HepG2 (cell line): ENCODE data around the gene TAPBP. TPM values are rescaled to one million over a fixed set of nuclear protein-coding genes. Genes with fewer than 3 reads are reported as not detected.

Experiments used
- AHR ChIP-seq: IDR thresholded peaks from 2 replicates; pipeline ENCODE4 v1.6.1; 2018; ENCODE audit warnings: missing genetic modification reagents, missing compliant biosample characterization
- CBX1 ChIP-seq: IDR thresholded peaks from one replicate; pipeline ENCODE4 v1.6.1; 2016; ENCODE audit warnings: antibody characterized with exemption, low read depth
- ELF4 ChIP-seq: sonication (generic); formaldehyde crosslinking; IDR thresholded peaks from 2 replicates; pipeline ENCODE4 v1.5.0; 2020; ENCODE audit warnings: missing genetic modification reagents, mild to moderate bottlenecking, moderate library complexity, borderline replicate concordance
- HES4 ChIP-seq: sonication (generic); formaldehyde crosslinking; IDR thresholded peaks from 2 replicates; pipeline ENCODE4 v1.9.0; 2021; ENCODE audit warnings: mild to moderate bottlenecking, missing genetic modification reagents, borderline replicate concordance
- KLF12 ChIP-seq: sonication (generic); formaldehyde crosslinking; IDR thresholded peaks from 2 replicates; pipeline ENCODE4 v1.4.0; 2020; ENCODE audit warnings: missing genetic modification reagents, borderline replicate concordance
- RORA ChIP-seq: sonication (generic); formaldehyde crosslinking; IDR thresholded peaks from 2 replicates; pipeline ENCODE4 v1.5.0; 2020; ENCODE audit warnings: mild to moderate bottlenecking, missing genetic modification reagents, moderate library complexity
- RXRA ChIP-seq: sonication (generic); formaldehyde crosslinking; IDR thresholded peaks from 2 replicates; pipeline ENCODE4 v1.5.1; 2020; ENCODE audit warnings: missing genetic modification reagents
- SOX5 ChIP-seq: IDR thresholded peaks from 2 replicates; pipeline ENCODE4 v1.6.1; 2016; ENCODE audit warnings: borderline replicate concordance
- ZBTB1 ChIP-seq: sonication (generic); formaldehyde crosslinking; IDR thresholded peaks from 2 replicates; pipeline ENCODE4 v1.4.0; 2020; ENCODE audit warnings: missing genetic modification reagents, borderline replicate concordance
- ZEB1 ChIP-seq: IDR thresholded peaks from 2 replicates; pipeline ENCODE4 v1.6.1; 2012; ENCODE audit warnings: mild to moderate bottlenecking, low read depth, inconsistent platforms; ENCODE audit not compliant: insufficient replicate concordance
- ZFP90 ChIP-seq: sonication (generic); formaldehyde crosslinking; IDR thresholded peaks from 2 replicates; pipeline ENCODE4 v1.8.0; 2022; ENCODE audit warnings: missing genetic modification reagents, mild to moderate bottlenecking, inconsistent platforms, borderline replicate concordance
- ZKSCAN1 ChIP-seq: fragments of 150-350 bp; IDR thresholded peaks from 2 replicates; pipeline ENCODE4 v1.6.1; 2014; ENCODE audit warnings: low read length
- ZNF234 ChIP-seq: sonication (generic); formaldehyde crosslinking; conservative IDR thresholded peaks from 2 replicates; pipeline ENCODE4 v1.5.1; 2020; ENCODE audit warnings: mild to moderate bottlenecking, missing genetic modification reagents
- ZNF44 ChIP-seq: sonication (generic); formaldehyde crosslinking; IDR thresholded peaks from 2 replicates; pipeline ENCODE4 v1.5.1; 2020; ENCODE audit warnings: mild to moderate bottlenecking, missing genetic modification reagents
- ZNF672 ChIP-seq: sonication (generic); formaldehyde crosslinking; IDR thresholded peaks from 2 replicates; pipeline ENCODE4 v1.8.1; 2022; ENCODE audit warnings: missing genetic modification reagents
- ZNF776 ChIP-seq: sonication (generic); formaldehyde crosslinking; IDR thresholded peaks from 2 replicates; pipeline ENCODE4 v1.4.0; 2020; ENCODE audit warnings: mild to moderate bottlenecking, missing genetic modification reagents
- polyA plus RNA-seq, 8 experiments: library from polyadenylated mRNA; depleted of rRNA in 3 of 8; stranded (reverse) in 7 of 8; unstranded in 1 of 8; fragments of >200 nt; fragmentation: Illumina TruSeq in 4 of 8; extraction: Trizol in 4 of 8; gene quantifications; 2 replicates each; pipeline versions ENCODE4 v1.2.1 to v1.2.3, GENCODE V29; 2011 to 2016; ENCODE audit warnings: low read depth in 4 of 8, missing spikeins in 1 of 8, mixed read lengths in 1 of 8; ENCODE audit not compliant: insufficient read depth in 1 of 8
- total RNA-seq, 5 experiments: library from RNA; depleted of rRNA; stranded (reverse); fragments of >200 nt; fragmentation: Illumina TruSeq; extraction: Trizol; gene quantifications; 2 replicates each; pipeline ENCODE4 v1.2.3, GENCODE V29; 2016; ENCODE audit warnings: low read depth in 1 of 5
- TF ChIP-seq, protein P1 (sequence below): sonication (generic); formaldehyde crosslinking; IDR thresholded peaks from 2 replicates; pipeline ENCODE4 v1.4.0; 2020; ENCODE audit warnings: mild to moderate bottlenecking, missing genetic modification reagents
- TF ChIP-seq, protein P2 (sequence below): sonication (generic); formaldehyde crosslinking; IDR thresholded peaks from 2 replicates; pipeline ENCODE4 v1.9.0; 2021; ENCODE audit warnings: missing genetic modification reagents, borderline replicate concordance
- TF ChIP-seq, protein P3 (sequence below), 2 experiments: sonication (generic) in 1 of 2; formaldehyde crosslinking in 1 of 2; IDR thresholded peaks; 2 replicates each; pipeline versions ENCODE4 v1.6.1 to v1.9.0; 2014 to 2022; ENCODE audit warnings: antibody characterized with exemption in 1 of 2, borderline replicate concordance in 1 of 2, inconsistent platforms in 1 of 2, low read depth in 1 of 2, missing genetic modification reagents in 1 of 2
- TF ChIP-seq, protein P4 (sequence below): sonication (generic); formaldehyde crosslinking; conservative IDR thresholded peaks from 2 replicates; pipeline ENCODE4 v1.4.0; 2020; ENCODE audit warnings: missing genetic modification reagents

TAPBP gene
- total and polyA plus RNA-seq, 2 of the 13 experiments (the other 11 are each of a cell fraction or from before 2014, with no cell fraction given) = 27.4 to 32.3 TPM

DNA sequence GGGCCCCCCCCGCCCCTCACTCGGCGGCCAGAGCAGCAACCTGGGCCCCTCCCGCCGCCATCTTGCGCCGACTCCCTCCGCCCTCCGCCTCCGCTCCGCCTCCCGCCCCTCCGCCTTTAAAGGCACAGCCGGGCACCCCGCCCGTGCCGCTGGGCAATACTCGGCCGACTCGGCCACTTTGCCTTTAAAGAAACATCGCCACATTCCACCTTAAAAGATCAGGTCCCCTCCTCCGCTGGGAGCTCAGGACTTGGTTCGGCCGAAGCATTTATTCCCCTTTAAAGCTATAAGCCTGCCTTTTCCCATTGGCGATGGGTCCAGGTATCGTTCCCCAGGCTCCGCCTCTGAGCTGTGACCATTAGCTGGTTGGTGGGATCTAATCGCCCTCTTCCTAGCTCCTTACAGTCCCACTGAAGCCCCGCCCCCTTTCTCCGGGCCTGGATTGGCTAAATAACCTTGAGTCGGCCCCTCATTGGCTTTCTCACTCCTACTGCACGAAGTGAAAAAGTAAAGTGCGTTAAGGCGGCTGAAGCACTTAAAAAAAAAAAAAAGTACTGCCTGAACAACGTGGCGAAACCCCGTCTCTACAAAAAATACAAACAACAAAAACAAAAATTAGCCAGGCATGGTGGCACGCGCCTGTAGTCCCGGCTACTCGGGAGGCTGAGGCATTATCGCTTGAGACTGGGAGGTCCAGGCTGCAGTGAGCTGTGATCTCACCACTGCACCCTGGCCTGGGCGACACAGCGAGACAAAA is 4.0 kb upstream of the TAPBP start, which contains the start of gene ZBTB22 (continued):
- TF ChIP-seq ZBTB1 (CRISPR knock-in tag) (no peak), ZEB1 (no peak), ZNF234 (no peak), ZFP90 (CRISPR knock-in tag) (peak; percentile 65; the same call in 1 of the 2 replicates), RXRA (CRISPR knock-in tag) (no peak), CBX1 (no peak), ZNF672 (CRISPR knock-in tag) (no peak), ZNF44 (CRISPR knock-in tag) (0 out of 2 replicates have a peak, but pooled peaks have one; percentile 38), AHR (CRISPR knock-in tag) (0 out of 2 replicates have a peak, but pooled peaks have one; percentile 18), HES4 (no peak), RORA (CRISPR knock-in tag) (no peak), ZKSCAN1 (no peak), ELF4 (no peak), KLF12 (CRISPR knock-in tag) (no peak), ZNF776 (CRISPR knock-in tag) (no peak), SOX5 (no peak)
- TF ChIP-seq, protein P1, sequence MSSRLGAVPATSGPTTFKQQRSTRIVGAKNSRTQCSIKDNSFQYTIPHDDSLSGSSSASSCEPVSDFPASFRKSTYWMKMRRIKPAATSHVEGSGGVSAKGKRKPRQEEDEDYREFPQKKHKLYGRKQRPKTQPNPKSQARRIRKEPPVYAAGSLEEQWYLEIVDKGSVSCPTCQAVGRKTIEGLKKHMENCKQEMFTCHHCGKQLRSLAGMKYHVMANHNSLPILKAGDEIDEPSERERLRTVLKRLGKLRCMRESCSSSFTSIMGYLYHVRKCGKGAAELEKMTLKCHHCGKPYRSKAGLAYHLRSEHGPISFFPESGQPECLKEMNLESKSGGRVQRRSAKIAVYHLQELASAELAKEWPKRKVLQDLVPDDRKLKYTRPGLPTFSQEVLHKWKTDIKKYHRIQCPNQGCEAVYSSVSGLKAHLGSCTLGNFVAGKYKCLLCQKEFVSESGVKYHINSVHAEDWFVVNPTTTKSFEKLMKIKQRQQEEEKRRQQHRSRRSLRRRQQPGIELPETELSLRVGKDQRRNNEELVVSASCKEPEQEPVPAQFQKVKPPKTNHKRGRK = no peak
- TF ChIP-seq, protein P2, sequence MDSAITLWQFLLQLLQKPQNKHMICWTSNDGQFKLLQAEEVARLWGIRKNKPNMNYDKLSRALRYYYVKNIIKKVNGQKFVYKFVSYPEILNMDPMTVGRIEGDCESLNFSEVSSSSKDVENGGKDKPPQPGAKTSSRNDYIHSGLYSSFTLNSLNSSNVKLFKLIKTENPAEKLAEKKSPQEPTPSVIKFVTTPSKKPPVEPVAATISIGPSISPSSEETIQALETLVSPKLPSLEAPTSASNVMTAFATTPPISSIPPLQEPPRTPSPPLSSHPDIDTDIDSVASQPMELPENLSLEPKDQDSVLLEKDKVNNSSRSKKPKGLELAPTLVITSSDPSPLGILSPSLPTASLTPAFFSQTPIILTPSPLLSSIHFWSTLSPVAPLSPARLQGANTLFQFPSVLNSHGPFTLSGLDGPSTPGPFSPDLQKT (CRISPR knock-in tag) = no peak
- TF ChIP-seq, protein P3, sequence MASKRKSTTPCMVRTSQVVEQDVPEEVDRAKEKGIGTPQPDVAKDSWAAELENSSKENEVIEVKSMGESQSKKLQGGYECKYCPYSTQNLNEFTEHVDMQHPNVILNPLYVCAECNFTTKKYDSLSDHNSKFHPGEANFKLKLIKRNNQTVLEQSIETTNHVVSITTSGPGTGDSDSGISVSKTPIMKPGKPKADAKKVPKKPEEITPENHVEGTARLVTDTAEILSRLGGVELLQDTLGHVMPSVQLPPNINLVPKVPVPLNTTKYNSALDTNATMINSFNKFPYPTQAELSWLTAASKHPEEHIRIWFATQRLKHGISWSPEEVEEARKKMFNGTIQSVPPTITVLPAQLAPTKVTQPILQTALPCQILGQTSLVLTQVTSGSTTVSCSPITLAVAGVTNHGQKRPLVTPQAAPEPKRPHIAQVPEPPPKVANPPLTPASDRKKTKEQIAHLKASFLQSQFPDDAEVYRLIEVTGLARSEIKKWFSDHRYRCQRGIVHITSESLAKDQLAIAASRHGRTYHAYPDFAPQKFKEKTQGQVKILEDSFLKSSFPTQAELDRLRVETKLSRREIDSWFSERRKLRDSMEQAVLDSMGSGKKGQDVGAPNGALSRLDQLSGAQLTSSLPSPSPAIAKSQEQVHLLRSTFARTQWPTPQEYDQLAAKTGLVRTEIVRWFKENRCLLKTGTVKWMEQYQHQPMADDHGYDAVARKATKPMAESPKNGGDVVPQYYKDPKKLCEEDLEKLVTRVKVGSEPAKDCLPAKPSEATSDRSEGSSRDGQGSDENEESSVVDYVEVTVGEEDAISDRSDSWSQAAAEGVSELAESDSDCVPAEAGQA (IDR thresholded peaks at IDR 0.05; ENCODE audit: low read depth) = peak; percentile 49; the same call in 1 of the 2 replicates
- TF ChIP-seq, protein P3 (CRISPR knock-in tag; IDR thresholded peaks at IDR 0.05; ENCODE audit: borderline replicate concordance) = no peak
- TF ChIP-seq, protein P4, sequence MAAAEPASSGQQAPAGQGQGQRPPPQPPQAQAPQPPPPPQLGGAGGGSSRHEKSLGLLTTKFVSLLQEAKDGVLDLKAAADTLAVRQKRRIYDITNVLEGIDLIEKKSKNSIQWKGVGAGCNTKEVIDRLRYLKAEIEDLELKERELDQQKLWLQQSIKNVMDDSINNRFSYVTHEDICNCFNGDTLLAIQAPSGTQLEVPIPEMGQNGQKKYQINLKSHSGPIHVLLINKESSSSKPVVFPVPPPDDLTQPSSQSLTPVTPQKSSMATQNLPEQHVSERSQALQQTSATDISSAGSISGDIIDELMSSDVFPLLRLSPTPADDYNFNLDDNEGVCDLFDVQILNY = no peak
